Measurements from ENCODE around the gene TIAM2. TPM values are rescaled to one million over a fixed set of nuclear protein-coding genes. Genes with fewer than 3 reads are reported as not detected.

The TIAM2 gene
- total and polyA plus RNA-seq, 7 experiments from 2014 or later, result 0.66 to 11.6 (median 6.0) TPM

GRCh38 chr6:155121699-155122098 lies 126.6 kb downstream of the TIAM2 start:
- intact Hi-C loops (cut with micrococcal nuclease), result no loop called here
- Histone ChIP-seq H3K27ac (ENCODE audit: low read depth, low read length) (no peak overlapping the region), H3K27me3 (ENCODE audit: control insufficient read depth in 2 of 2, insufficient read depth in 2 of 2, low read length in 2 of 2) (no peaks in the 10 kb centered on the region), H3K4me3 (ENCODE audit: low read length) (no peak overlapping the region), H3K4me1 (ENCODE audit: control insufficient read depth in 2 of 2, insufficient read depth in 2 of 2, low read length in 2 of 2) (no peaks in the 10 kb centered on the region), H3K9me3 (ENCODE audit: control insufficient read depth in 2 of 3, low read length in 3 of 3) (no peaks in the 10 kb centered on the region), H3K36me3 (ENCODE audit: control insufficient read depth in 2 of 3, insufficient read depth in 3 of 3, low read length in 3 of 3) (no peaks in the 10 kb centered on the region)
- Mint-ChIP-seq H3K4me1 (peaks cover 0 to 11% (median 0%) of the 10 kb centered on the region in 7 donors), H3K36me3 (peaks cover 0 to 3% (median 0%) of the 10 kb centered on the region in 5 donors), H3K4me3 (no peak overlapping the region), H3K27ac (no peak overlapping the region), H3K9me3 (no peaks in the 10 kb centered on the region), H3K27me3 (peaks cover 0 to 10% (median 0%) of the 10 kb centered on the region in 5 donors)
- CTCF ChIA-PET, result no interaction called here
- no peak for ATAC-seq
- POLR2A ChIA-PET, result no interaction called here
- DNase-seq, result no peak

DNA sequence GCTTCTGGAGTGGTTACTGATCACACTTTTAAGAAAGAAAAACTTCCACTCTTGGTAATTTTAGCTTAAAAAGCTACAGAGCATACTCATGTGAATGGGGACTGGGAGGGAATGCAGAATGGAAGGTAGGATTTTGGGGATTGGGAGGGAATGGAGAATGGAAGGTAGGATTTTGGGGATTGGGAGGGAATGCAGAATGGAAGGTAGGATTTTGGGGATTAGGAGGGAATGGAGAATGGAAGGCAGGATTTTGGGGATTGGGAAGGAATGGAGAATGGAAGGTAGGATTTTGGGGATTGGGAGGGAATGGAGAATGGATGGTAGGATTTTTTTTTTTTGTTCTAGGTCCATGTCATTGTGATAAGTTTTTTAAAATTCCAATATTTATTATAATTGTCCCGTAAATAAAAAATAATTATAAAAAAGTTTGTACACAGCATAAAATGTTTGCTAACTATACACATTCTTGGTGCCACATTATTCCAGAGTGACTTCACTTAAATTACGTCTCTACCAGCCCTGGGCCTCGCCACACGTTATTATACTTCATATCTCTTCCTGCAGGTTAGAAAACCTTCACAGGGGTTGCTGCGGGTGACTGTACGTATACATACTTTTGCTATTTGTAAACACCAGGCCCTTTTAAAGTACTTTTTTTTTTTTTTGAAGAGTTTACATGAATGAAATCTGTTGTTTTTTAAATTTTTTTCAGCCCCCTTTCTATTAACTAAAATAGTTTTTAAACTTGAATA lies 127.3 kb downstream of the TIAM2 start:
- Mint-ChIP-seq H3K4me1 (peaks cover 0 to 16% (median 0%) of the 10 kb centered on the region in 7 donors), H3K27me3 (peaks cover 0 to 10% (median 0%) of the 10 kb centered on the region in 5 donors), H3K36me3 (peaks cover 0 to 3% (median 0%) of the 10 kb centered on the region in 5 donors), H3K4me3 (no peak overlapping the region), H3K9me3 (no peaks in the 10 kb centered on the region), H3K27ac (no peak overlapping the region)
- no peaks in the 10 kb centered on the region for H3K36me3 ChIP-seq (ENCODE audit: control insufficient read depth in 2 of 3, insufficient read depth in 3 of 3, low read length in 3 of 3)
- no peak overlapping the region for H3K27ac ChIP-seq (ENCODE audit: low read depth, low read length)
- ATAC-seq (no peak), DNase-seq (no peak)
- intact Hi-C loops (cut with micrococcal nuclease), result no loop called here
- H3K4me3 ChIP-seq (ENCODE audit: low read length), result no peak overlapping the region
- CTCF ChIA-PET, result interaction anchor here (0.5 kb wide), 1 partner anchor 46 kb away, joined by 3 read pairs; no protein-coding TSS in a partner anchor
- H3K9me3 ChIP-seq (ENCODE audit: control insufficient read depth in 2 of 3, low read length in 3 of 3), result no peaks in the 10 kb centered on the region
- POLR2A ChIA-PET, result no interaction called here
- H3K4me1 ChIP-seq (ENCODE audit: control insufficient read depth in 2 of 2, insufficient read depth in 2 of 2, low read length in 2 of 2), result no peaks in the 10 kb centered on the region
- H3K27me3 ChIP-seq (ENCODE audit: control insufficient read depth in 2 of 2, insufficient read depth in 2 of 2, low read length in 2 of 2), result no peaks in the 10 kb centered on the region

- Mint-ChIP-seq H3K4me1 (peaks cover 0 to 16% (median 0%) of the 10 kb centered on the region in 7 donors), H3K36me3 (peaks cover 0 to 3% (median 0%) of the 10 kb centered on the region in 5 donors), H3K27ac (no peak overlapping the region), H3K27me3 (peaks cover 0 to 10% (median 0%) of the 10 kb centered on the region in 5 donors), H3K9me3 (no peaks in the 10 kb centered on the region), H3K4me3 (no peak overlapping the region)
- DNase-seq, result no peak
- Histone ChIP-seq H3K4me3 (ENCODE audit: low read length) (no peak overlapping the region), H3K4me1 (ENCODE audit: control insufficient read depth in 2 of 2, insufficient read depth in 2 of 2, low read length in 2 of 2) (no peaks in the 10 kb centered on the region), H3K27me3 (ENCODE audit: control insufficient read depth in 2 of 2, insufficient read depth in 2 of 2, low read length in 2 of 2) (no peaks in the 10 kb centered on the region), H3K27ac (ENCODE audit: low read depth, low read length) (no peak overlapping the region), H3K9me3 (ENCODE audit: control insufficient read depth in 2 of 3, low read length in 3 of 3) (no peaks in the 10 kb centered on the region), H3K36me3 (ENCODE audit: control insufficient read depth in 2 of 3, insufficient read depth in 3 of 3, low read length in 3 of 3) (no peaks in the 10 kb centered on the region)
- ChIA-PET POLR2A (interaction anchor here (0.6 kb wide), 1 partner anchor 8 kb away, joined by 3 read pairs; no protein-coding TSS in a partner anchor), CTCF (no interaction called here)
- no peak for ATAC-seq
- intact Hi-C loops (cut with micrococcal nuclease), result no loop called here
Observed at GRCh38 chr6:155123520-155123919, 128.4 kb downstream of the TIAM2 start.

- H3K27me3 ChIP-seq (ENCODE audit: control insufficient read depth in 2 of 2, insufficient read depth in 2 of 2, low read length in 2 of 2), result no peaks in the 10 kb centered on the region
- no peak overlapping the region for H3K27ac Mint-ChIP-seq
- DNase-seq, result no peak
- H3K4me3 ChIP-seq (ENCODE audit: low read length), result no peak overlapping the region
- peaks cover 0 to 10% (median 0%) of the 10 kb centered on the region in 5 donors for H3K27me3 Mint-ChIP-seq
- ChIA-PET POLR2A (no interaction called here), CTCF (no interaction called here)
- no peaks in the 10 kb centered on the region for H3K9me3 ChIP-seq (ENCODE audit: control insufficient read depth in 2 of 3, low read length in 3 of 3)
- H3K27ac ChIP-seq (ENCODE audit: low read depth, low read length), result no peak overlapping the region
- intact Hi-C loops (cut with micrococcal nuclease), result no loop called here
- H3K4me1 Mint-ChIP-seq, result peaks cover 0 to 24% (median 0%) of the 10 kb centered on the region in 7 donors
- no peaks in the 10 kb centered on the region for H3K9me3 Mint-ChIP-seq
- no peaks in the 10 kb centered on the region for H3K4me1 ChIP-seq (ENCODE audit: control insufficient read depth in 2 of 2, insufficient read depth in 2 of 2, low read length in 2 of 2)
- H3K4me3 Mint-ChIP-seq, result no peak overlapping the region
- ATAC-seq, result no peak
- no peaks in the 10 kb centered on the region for H3K36me3 ChIP-seq (ENCODE audit: control insufficient read depth in 2 of 3, insufficient read depth in 3 of 3, low read length in 3 of 3)
- peaks cover 0 to 1% (median 0%) of the 10 kb centered on the region in 5 donors for H3K36me3 Mint-ChIP-seq
Observed at GRCh38 chr6:155125906-155126305, 130.8 kb downstream of the TIAM2 start.

DNA sequence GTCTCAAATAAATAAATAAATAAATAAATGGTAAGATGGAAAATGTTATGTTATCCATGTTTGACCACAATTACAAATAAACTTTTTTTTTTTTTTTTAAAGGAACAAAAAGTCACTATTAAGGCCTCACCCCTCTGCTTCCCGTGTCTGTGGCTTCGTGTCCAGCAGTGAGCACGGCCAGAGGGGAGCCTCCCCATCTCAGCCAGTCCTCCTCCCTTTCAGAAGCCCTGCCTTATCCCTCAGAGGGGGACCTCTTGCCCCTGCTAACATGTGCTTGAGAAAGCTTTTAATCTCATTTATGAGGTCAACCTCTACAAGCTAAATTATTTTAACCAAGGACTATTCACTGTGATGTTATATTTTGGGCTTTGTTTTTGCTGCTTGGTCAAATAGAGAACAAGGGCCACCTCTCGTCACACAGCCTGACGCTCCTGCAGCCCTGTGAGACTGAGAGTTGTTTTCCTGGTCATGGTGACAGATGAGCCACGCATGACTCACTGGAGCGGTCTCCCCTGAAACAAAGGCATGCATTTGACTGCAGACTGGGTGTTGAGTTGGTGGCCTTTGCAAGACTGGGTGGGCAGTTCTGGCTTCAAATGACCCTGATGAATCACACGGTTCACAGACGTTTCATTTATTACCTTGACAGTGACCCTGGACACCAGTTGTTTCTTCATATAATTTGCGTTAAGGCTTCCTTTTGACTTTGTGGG lies 131.8 kb downstream of the TIAM2 start:
- Histone ChIP-seq H3K4me1 (ENCODE audit: control insufficient read depth in 2 of 2, insufficient read depth in 2 of 2, low read length in 2 of 2) (no peaks in the 10 kb centered on the region), H3K27me3 (ENCODE audit: control insufficient read depth in 2 of 2, insufficient read depth in 2 of 2, low read length in 2 of 2) (no peaks in the 10 kb centered on the region), H3K27ac (ENCODE audit: low read depth, low read length) (no peak overlapping the region), H3K36me3 (ENCODE audit: control insufficient read depth in 2 of 3, insufficient read depth in 3 of 3, low read length in 3 of 3) (no peaks in the 10 kb centered on the region), H3K4me3 (ENCODE audit: low read length) (no peak overlapping the region), H3K9me3 (ENCODE audit: control insufficient read depth in 2 of 3, low read length in 3 of 3) (no peaks in the 10 kb centered on the region)
- Mint-ChIP-seq H3K9me3 (no peaks in the 10 kb centered on the region), H3K27me3 (peaks cover 0 to 7% (median 0%) of the 10 kb centered on the region in 5 donors), H3K4me1 (peaks cover 0 to 20% (median 0%) of the 10 kb centered on the region in 7 donors), H3K36me3 (peaks cover 0 to 1% (median 0%) of the 10 kb centered on the region in 5 donors), H3K4me3 (no peak overlapping the region), H3K27ac (peak overlapping the region in 1 of 9 donors; percentile 58)
- no peak for ATAC-seq
- intact Hi-C loops (cut with micrococcal nuclease), result no loop called here
- POLR2A ChIA-PET, result no interaction called here
- CTCF ChIA-PET, result no interaction called here
- DNase-seq, result peak in 1 of 9 donors; percentile 63

DNA sequence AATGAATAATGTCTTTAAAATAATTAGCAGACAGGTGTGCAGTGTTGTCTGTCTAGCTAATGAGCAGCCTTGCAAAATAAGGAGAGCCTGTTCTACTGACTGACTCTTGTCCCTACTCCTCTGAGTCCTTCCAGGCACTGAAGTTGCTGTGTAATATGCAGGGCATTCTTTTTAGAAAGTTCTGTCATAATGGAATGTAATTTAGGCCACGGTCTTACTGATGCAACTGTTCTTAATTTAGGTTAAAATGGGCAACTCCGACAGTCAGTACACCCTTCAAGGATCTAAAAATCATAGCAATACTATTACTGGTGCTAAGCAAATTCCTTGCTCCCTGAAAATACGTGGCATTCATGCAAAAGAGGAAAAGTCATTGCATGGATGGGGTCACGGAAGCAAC lies 133.9 kb downstream of the TIAM2 start:
- H3K4me1 ChIP-seq (ENCODE audit: control insufficient read depth in 2 of 2, insufficient read depth in 2 of 2, low read length in 2 of 2), result no peaks in the 10 kb centered on the region
- peaks cover 0 to 19% (median 0%) of the 10 kb centered on the region in 7 donors for H3K4me1 Mint-ChIP-seq
- no peaks in the 10 kb centered on the region for H3K9me3 Mint-ChIP-seq
- H3K27me3 ChIP-seq (ENCODE audit: control insufficient read depth in 2 of 2, insufficient read depth in 2 of 2, low read length in 2 of 2), result no peaks in the 10 kb centered on the region
- H3K9me3 ChIP-seq (ENCODE audit: control insufficient read depth in 2 of 3, low read length in 3 of 3), result no peaks in the 10 kb centered on the region
- ChIA-PET CTCF (no interaction called here), POLR2A (no interaction called here)
- DNase-seq (no peak), ATAC-seq (no peak)
- no peaks in the 10 kb centered on the region for H3K36me3 ChIP-seq (ENCODE audit: control insufficient read depth in 2 of 3, insufficient read depth in 3 of 3, low read length in 3 of 3)
- no peak overlapping the region for H3K4me3 ChIP-seq (ENCODE audit: low read length)
- intact Hi-C loops (cut with micrococcal nuclease), result no loop called here
- peaks cover 0 to 1% (median 0%) of the 10 kb centered on the region in 5 donors for H3K36me3 Mint-ChIP-seq
- H3K27ac ChIP-seq (ENCODE audit: low read depth, low read length), result no peak overlapping the region
- no peak overlapping the region for H3K27ac Mint-ChIP-seq
- no peaks in the 10 kb centered on the region for H3K27me3 Mint-ChIP-seq
- no peak overlapping the region for H3K4me3 Mint-ChIP-seq
